K562 (cell line): Measurements from ENCODE around the gene POLR1D. TPM values are rescaled to one million over a fixed set of nuclear protein-coding genes. Genes with fewer than 3 reads are reported as not detected.

Experiments used
- ATAC-seq: fragments of 200-7000 bp; cut with Tn5 transposase; 3 replicates; pipeline ENCODE4 v1.9.1; 2020; ENCODE audit warnings: moderate library complexity
- BruUV-seq: library from RNA; stranded (reverse); fragments of 400-500 nt; replicated peaks from 2 replicates; lab custom pipeline; 2021; lab: Mats Ljungman, UMichigan
- CTCF ChIA-PET: fragments of 300-600 bp; formaldehyde crosslinking; extraction: SDS; loops from one replicate; lab custom pipeline; 2021; ENCODE audit warnings: low intra/inter-chr PET ratio; lab: Yijun Ruan, JAX
- POLR2A ChIA-PET: fragments of 300-600, 350-650 bp; sonication (Branson Sonifier 250); formaldehyde crosslinking; extraction: SDS; loops from one replicate; lab custom pipeline; 2021; ENCODE audit warnings: antibody characterized with exemption, inconsistent platforms; lab: Yijun Ruan, JAX
- DNase-seq, 4 experiments: peaks; one replicate each; pipeline versions ENCODE4 v3.0.0 to v3.0.0-alpha.2; 2011 to 2018; ENCODE audit warnings: low spot score in 3 of 4, mixed read lengths in 3 of 4; ENCODE audit errors: extremely low read depth in 1 of 4
- FAIRE-seq: peaks from 2 replicates; lab custom pipeline; 2011; peaks lifted over from hg19 to GRCh38; lab: Jason Lieb, UNC
- H2AFZ ChIP-seq: 2 replicates; pipeline ENCODE4 v1.6.0; 2011; ENCODE audit warnings: low read depth, low read length, control low read depth, inconsistent platforms
- H3K27ac ChIP-seq: fragments of 200-600 bp; 3 replicates; pipeline ENCODE4 v1.8.0; 2011; ENCODE audit warnings: low read depth, mild to moderate bottlenecking, control low read depth, inconsistent platforms, low read length, moderate library complexity, mixed read lengths; ENCODE audit errors: extremely low read depth
- H3K27me3 ChIP-seq, 2 experiments: fragments of 300-600 bp in 1 of 2; 2 replicates in 1 of 2; 3 replicates in 1 of 2; pipeline versions ENCODE4 v1.6.0 to v1.8.0; 2011; ENCODE audit warnings: inconsistent platforms in 2 of 2, low read length in 2 of 2, mild to moderate bottlenecking in 1 of 2, mixed read lengths in 1 of 2, moderate library complexity in 1 of 2; ENCODE audit not compliant: control insufficient read depth in 2 of 2, insufficient read depth in 2 of 2
- H3K36me3 ChIP-seq: fragments of 300-600 bp; 3 replicates; pipeline ENCODE4 v1.8.0; 2011; ENCODE audit warnings: mild to moderate bottlenecking, low read length, inconsistent platforms; ENCODE audit not compliant: control insufficient read depth, insufficient read depth
- H3K4me1 ChIP-seq, 2 experiments: fragments of 200-600 bp in 1 of 2; replicated peaks in 1 of 2; 2 replicates in 1 of 2; 3 replicates in 1 of 2; pipeline versions ENCODE4 v1.5.1 to v1.8.0; 2011; ENCODE audit warnings: inconsistent platforms in 2 of 2, low read length in 2 of 2, mild to moderate bottlenecking in 1 of 2, mixed read lengths in 1 of 2, moderate library complexity in 1 of 2; ENCODE audit not compliant: control insufficient read depth in 2 of 2, insufficient read depth in 2 of 2
- H3K4me2 ChIP-seq: 2 replicates; pipeline ENCODE4 v1.6.1; 2011; ENCODE audit warnings: low read length, control low read depth, inconsistent platforms, mixed read lengths; ENCODE audit not compliant: insufficient read depth
- H3K4me3 ChIP-seq: fragments of 200-600 bp; sonication (generic), shearing (Covaris generic); 2 replicates; pipeline ENCODE4 v1.5.1; 2016; ENCODE audit warnings: control low read depth, inconsistent platforms
- H3K79me2 ChIP-seq: fragments of 200-600 bp; 3 replicates; pipeline ENCODE4 v1.8.0; 2011; ENCODE audit warnings: low read length, inconsistent platforms; ENCODE audit not compliant: control insufficient read depth, insufficient read depth
- H3K9ac ChIP-seq, 2 experiments: 2 replicates each; pipeline versions ENCODE4 v1.6.0 to v1.6.1; 2011; ENCODE audit warnings: low read depth in 2 of 2, low read length in 2 of 2, control low read depth in 1 of 2, inconsistent platforms in 1 of 2, mild to moderate bottlenecking in 1 of 2, mixed read lengths in 1 of 2; ENCODE audit not compliant: insufficient read depth in 1 of 2
- H3K9me1 ChIP-seq: one replicate; pipeline ENCODE4 v1.6.0; 2011; ENCODE audit warnings: inconsistent platforms, mild to moderate bottlenecking, low read length, moderate library complexity; ENCODE audit not compliant: control insufficient read depth, insufficient read depth
- H3K9me3 ChIP-seq: replicated peaks from 2 replicates; pipeline ENCODE4 v1.5.1; 2011; ENCODE audit warnings: low read depth, low read length, inconsistent platforms; ENCODE audit not compliant: control insufficient read depth, insufficient read depth
- H4K20me1 ChIP-seq: replicated peaks from 2 replicates; pipeline ENCODE4 v1.6.1; 2011; ENCODE audit warnings: low read length, inconsistent platforms, mixed read lengths; ENCODE audit not compliant: control insufficient read depth, insufficient read depth
- E2F6 ChIP-seq, 2 experiments: IDR thresholded peaks; 2 replicates each; pipeline ENCODE4 v1.6.1; 2011; ENCODE audit warnings: borderline replicate concordance in 1 of 2, control low read depth in 1 of 2, low read depth in 1 of 2, low read length in 1 of 2, mild to moderate bottlenecking in 1 of 2, mixed read lengths in 1 of 2, moderate library complexity in 1 of 2; ENCODE audit not compliant: insufficient read depth in 1 of 2, insufficient read length in 1 of 2, poor library complexity in 1 of 2, severe bottlenecking in 1 of 2; ENCODE audit errors: extremely low read depth in 1 of 2
- WGBS: fragments of 100-300 bp; shearing (Covaris generic); methylation state at CpG from one replicate; pipeline ENCODE4 v1.1.6; 2016; ENCODE audit warnings: low coverage, mixed read lengths; ENCODE audit not compliant: insufficient coverage; ENCODE audit errors: missing lambda C conversion rate; 5-methylcytosine and 5-hydroxymethylcytosine counted together
- in situ Hi-C: fragments of 300-500 bp; cut with MboI; formaldehyde crosslinking; loops from 4 replicates; pipeline ENCODE4 v1.15.0; 2018; ENCODE audit warnings: inconsistent platforms, mixed read lengths
- intact Hi-C: fragments of 100-400 bp; cut with micrococcal nuclease; formaldehyde crosslinking; loops from 2 replicates; pipeline ENCODE4 v1.14.2; 2022
- polyA plus RNA-seq, 8 experiments: library from polyadenylated mRNA; depleted of rRNA in 4 of 8; stranded (reverse) in 5 of 8; unstranded in 3 of 8; fragments of >200 nt; fragmentation: Nextera tagmentation in 2 of 8; fragmentation: Illumina TruSeq in 1 of 8; extraction: Ambion mirVana in 2 of 8; extraction: Trizol in 1 of 8; gene quantifications; 2 replicates each; pipeline versions ENCODE4 v1.2.1 to v1.2.3, GENCODE V29; 2011 to 2014; ENCODE audit warnings: inconsistent platforms in 1 of 8, missing spikeins in 1 of 8
- total RNA-seq, 7 experiments: library from RNA; depleted of rRNA in 6 of 7; stranded (reverse); fragments of >200 nt in 6 of 7; fragmentation: Illumina TruSeq in 2 of 7; extraction: Trizol in 2 of 7; gene quantifications; 2 replicates each; pipeline versions ENCODE4 v1.2.1 to v1.2.3, GENCODE V29; 2011 to 2021; ENCODE audit warnings: low replicate concordance in 1 of 7
- TF ChIP-seq, protein P1 (sequence below): fragments of 450-650 bp; IDR thresholded peaks from 2 replicates; pipeline ENCODE4 v1.6.1; 2018; ENCODE audit warnings: mild to moderate bottlenecking, low read depth; ENCODE audit not compliant: partially characterized antibody

Gene POLR1D
- total and polyA plus RNA-seq, 9 of the 15 experiments (the other 6 are each of a cell fraction or from before 2014, with no cell fraction given) = 107 to 188 (median 145) TPM

- Histone ChIP-seq H3K27me3 (no peaks in the 10 kb centered on the region), H3K4me1 (peaks cover 0 to 3% of the 10 kb centered on the region in 2 experiments; a peak in 2 of 5 replicates), H3K27ac (no peak overlapping the region), H3K9me3 (no peaks in the 10 kb centered on the region), H3K9ac (no peak overlapping the region), H3K4me2 (no peak overlapping the region), H3K9me1 (peaks cover 4% of the 10 kb centered on the region), H3K36me3 (peaks cover 14% of the 10 kb centered on the region; the same call in 1 of the 3 replicates), H4K20me1 (no peaks in the 10 kb centered on the region), H3K4me3 (no peak overlapping the region), H3K79me2 (peaks cover 13% of the 10 kb centered on the region; the same call in 2 of the 3 replicates), H2AFZ (no peak overlapping the region)
- no peak for FAIRE-seq
- ChIA-PET POLR2A (no interaction called here), CTCF (interaction anchor here (0.7 kb wide), 1 partner anchor 264 kb away, joined by 3 read pairs; no protein-coding TSS in a partner anchor)
- TF ChIP-seq, protein P1, sequence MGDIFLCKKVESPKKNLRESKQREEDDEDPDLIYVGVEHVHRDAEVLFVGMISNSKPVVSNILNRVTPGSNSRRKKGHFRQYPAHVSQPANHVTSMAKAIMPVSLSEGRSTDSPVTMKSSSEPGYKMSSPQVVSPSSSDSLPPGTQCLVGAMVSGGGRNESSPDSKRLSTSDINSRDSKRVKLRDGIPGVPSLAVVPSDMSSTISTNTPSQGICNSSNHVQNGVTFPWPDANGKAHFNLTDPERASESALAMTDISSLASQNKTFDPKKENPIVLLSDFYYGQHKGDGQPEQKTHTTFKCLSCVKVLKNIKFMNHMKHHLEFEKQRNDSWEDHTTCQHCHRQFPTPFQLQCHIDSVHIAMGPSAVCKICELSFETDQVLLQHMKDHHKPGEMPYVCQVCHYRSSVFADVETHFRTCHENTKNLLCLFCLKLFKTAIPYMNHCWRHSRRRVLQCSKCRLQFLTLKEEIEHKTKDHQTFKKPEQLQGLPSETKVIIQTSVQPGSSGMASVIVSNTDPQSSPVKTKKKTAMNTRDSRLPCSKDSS = no peak
- no peak for TF ChIP-seq E2F6 (IDR thresholded peaks at IDR 0.05; ENCODE audit: borderline replicate concordance in 1 of 2, extremely low read depth in 1 of 2, insufficient read depth in 1 of 2, insufficient read length in 1 of 2, low read depth in 1 of 2, low read length in 1 of 2, poor library complexity in 1 of 2, severe bottlenecking in 1 of 2)
- DNase-seq = no peak
- ATAC-seq = no peak
- in situ Hi-C loops = no loop called here
- WGBS = 66% methylated on average over 6 of the region's 6 CpGs
- BruUV-seq = no TSS peak
- intact Hi-C loops = no loop called here
Observed at GRCh38 chr13:27636589-27637288, 15.0 kb downstream of the POLR1D start.
